PC-3 (cell line): ENCODE measurements around the gene CAMTA2.

Experiments
- EZH2phosphoT487 ChIP-seq: fragments of 300-600 bp; sonication (generic); IDR thresholded peaks from 2 replicates; pipeline ENCODE4 v1.6.1; 2018; ENCODE audit warnings: mild to moderate bottlenecking, antibody characterized with exemption, low read length, borderline replicate concordance
- TF ChIP-seq, protein P1 (sequence below): fragments of 300-600 bp; sonication (generic); conservative IDR thresholded peaks from 2 replicates; pipeline ENCODE4 v1.5.1; 2017; ENCODE audit warnings: antibody characterized with exemption, low read depth, mild to moderate bottlenecking, low read length

GRCh38 chr17:4944554-4945175 lies 42.8 kb downstream of the CAMTA2 start:
- no peak for TF ChIP-seq EZH2phosphoT487
- TF ChIP-seq, protein P1, sequence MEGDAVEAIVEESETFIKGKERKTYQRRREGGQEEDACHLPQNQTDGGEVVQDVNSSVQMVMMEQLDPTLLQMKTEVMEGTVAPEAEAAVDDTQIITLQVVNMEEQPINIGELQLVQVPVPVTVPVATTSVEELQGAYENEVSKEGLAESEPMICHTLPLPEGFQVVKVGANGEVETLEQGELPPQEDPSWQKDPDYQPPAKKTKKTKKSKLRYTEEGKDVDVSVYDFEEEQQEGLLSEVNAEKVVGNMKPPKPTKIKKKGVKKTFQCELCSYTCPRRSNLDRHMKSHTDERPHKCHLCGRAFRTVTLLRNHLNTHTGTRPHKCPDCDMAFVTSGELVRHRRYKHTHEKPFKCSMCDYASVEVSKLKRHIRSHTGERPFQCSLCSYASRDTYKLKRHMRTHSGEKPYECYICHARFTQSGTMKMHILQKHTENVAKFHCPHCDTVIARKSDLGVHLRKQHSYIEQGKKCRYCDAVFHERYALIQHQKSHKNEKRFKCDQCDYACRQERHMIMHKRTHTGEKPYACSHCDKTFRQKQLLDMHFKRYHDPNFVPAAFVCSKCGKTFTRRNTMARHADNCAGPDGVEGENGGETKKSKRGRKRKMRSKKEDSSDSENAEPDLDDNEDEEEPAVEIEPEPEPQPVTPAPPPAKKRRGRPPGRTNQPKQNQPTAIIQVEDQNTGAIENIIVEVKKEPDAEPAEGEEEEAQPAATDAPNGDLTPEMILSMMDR, result no peak
